ENCODE data around the gene C10orf95.

C10orf95 gene

GRCh38 chr10:102434394-102435132 is 16.8 kb downstream of the C10orf95 start:
- DNase-seq (ENCODE audit: low read depth), result peak; percentile 60

DNA sequence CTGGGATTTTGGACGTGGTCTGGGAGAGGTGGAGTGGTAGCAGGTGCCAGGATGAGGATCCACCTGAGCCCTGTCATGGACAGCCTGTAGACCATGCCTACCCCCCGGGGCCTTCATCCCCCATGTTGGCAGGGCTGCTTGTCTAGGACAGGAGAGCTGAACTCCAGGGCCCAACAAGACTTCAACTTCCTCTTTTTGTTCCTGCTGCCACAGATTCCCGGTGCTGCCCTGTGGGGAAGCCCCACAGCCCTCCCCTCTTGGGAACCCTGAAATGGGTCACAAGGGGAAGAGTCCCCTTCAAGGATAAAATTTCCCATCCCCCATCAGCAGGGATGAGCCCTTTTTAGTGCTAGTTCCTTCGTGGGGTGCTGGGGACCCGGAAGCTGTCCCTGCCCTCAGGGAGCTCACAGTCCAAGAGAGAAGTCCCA is 17.7 kb downstream of the C10orf95 start:
- no peak for DNase-seq (ENCODE audit: low read depth)

GRCh38 chr10:102432162-102432950 is 19.0 kb downstream of the C10orf95 start, which contains the start of gene CUEDC2:
TSS of gene CUEDC2 (minus strand) at chr10:102432574. CDS start at chr10:102425188, 7,386 bp downstream.
- DNase-seq (ENCODE audit: low read depth), result peak; percentile 97

- DNase-seq (ENCODE audit: low read depth), result peak; percentile 66
These were observed 19.8 kb downstream of the C10orf95 start for GRCh38 chr10:102431452-102432124.

- DNase-seq (ENCODE audit: low read depth), result no peak
These were observed 21.9 kb downstream of the C10orf95 start for GRCh38 chr10:102429468-102429867.

DNA sequence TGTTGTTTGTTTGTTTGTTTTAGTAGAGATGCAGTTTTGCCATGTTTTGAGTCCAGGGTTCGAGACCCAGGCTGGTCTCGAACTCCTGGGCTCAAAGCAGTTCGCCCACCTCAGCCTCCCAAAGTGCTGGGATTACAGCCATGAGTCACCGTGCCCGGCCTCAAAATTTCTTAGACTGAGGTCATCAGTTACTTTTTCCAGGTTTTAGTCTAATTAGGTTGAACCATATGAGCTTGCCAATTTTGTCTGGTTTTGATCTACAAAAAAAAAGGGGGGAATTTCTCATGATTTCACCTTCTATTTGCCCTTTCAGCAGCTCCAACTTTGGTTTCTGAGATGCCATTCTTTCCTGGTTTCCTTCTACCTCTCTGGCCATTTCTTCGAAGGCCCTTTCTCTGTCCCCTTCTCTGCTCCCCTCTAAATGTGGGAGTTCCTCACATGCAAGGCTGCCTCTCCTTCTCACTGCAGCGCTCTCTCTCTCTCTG is 24.5 kb downstream of the C10orf95 start:
- DNase-seq (ENCODE audit: low read depth), result no peak

DNA sequence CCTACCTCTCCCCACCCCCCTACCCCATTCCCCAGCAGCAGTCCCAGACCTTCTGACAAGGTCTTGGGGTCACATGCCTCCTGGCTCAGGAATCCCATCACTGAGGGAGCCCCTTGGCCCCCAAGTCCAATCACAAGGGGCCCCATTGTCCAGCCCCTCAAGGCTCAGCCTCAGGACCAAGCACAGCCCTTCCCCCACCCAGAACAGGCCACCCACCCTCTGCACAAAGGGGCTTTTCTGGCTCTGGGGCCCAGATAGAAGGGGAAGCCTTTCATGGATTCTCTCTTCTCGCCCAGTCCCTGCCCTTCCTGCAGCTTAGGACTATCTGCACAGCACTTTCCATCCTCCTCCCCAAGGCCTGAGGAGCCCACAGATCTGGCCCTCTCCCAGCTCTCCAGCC is 25.9 kb downstream of the C10orf95 start:
- DNase-seq (ENCODE audit: low read depth), result no peak

DNA sequence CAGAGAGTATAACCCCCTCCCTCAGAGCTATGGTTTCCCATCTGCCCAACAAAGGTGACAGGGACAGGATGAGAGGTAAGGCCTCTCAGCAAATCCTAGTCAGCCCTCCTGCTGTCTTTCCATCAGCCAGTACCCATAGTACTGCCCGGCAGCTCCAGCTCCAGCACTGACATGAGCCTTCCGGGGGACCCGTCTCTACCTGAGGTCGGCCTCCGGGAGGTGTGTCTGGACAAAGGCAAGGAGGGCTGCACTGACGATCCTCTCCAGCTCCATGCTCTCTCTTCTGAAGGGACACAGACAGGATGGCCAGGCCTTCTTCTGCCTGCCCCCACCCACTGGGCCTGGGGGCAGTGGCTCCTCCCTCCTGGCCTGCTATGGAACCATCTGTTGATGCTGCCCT is 26.4 kb downstream of the C10orf95 start:
- DNase-seq (ENCODE audit: low read depth), result no peak

- no peak for DNase-seq (ENCODE audit: low read depth)
These were observed 27.2 kb downstream of the C10orf95 start for GRCh38 chr10:102424145-102424544.

DNA sequence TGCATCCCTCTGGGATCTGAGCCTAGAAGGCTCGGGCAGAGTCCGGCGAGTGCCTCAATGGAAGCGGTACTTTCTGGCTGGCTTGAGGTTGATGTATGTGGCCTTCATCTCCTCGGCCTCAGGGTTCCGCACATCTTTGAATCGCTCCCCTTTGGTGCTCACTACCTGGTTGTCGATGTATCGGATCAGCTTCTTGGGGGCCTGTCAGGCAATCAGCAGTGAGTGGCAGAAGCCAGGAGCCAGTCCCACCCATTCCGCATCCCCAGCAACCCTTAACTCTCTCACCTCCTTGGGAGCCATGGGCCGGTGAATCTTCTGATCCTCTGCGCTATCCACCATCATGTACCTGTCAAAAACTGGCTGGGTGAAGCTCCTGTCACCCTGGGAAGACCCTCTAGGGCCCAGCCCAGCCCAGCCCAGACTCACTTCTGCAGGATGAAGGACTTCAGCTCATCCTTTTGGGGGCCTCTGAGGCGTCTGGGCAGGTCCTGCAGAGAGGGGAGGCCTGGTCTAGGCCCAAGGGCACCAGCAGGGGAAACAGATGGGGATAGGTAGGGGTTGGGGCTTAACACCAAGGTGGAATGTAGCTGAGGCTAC is 27.9 kb downstream of the C10orf95 start:
- no peak for DNase-seq (ENCODE audit: low read depth)

- DNase-seq (ENCODE audit: low read depth), result peak; percentile 69
These were observed 28.7 kb downstream of the C10orf95 start for GRCh38 chr10:102422545-102423129.

DNA sequence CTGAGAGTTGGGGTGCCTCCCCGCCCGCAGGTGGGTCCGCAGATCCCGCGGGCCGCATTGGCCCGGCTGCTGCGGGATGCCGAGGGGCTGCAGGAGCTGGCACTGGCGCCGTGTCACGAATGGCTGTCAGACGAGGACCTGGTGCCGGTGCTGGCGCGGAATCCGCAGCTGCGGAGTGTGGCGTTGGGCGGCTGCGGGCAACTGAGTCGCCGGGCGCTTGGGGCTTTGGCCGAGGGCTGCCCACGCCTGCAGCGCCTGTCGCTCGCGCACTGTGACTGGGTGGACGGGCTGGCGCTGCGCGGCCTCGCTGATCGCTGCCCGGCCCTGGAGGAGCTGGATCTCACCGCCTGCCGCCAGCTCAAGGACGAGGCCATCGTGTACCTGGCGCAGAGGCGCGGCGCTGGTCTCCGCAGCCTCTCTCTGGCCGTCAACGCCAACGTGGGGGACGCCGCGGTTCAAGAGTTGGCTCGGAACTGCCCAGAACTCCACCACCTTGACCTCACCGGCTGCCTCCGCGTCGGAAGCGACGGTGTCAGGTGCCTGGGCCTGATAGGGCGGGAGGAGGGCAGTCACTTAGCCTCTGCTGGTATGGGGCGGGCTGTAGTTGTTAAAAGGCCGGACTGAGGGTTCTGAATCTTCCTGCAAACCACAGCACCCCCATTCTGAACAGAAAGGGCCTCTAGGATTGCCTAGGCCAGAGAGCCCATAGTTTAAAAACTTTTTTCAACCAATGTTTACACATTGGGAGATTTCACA is 29.4 kb downstream of the C10orf95 start:
- DNase-seq (ENCODE audit: low read depth), result no peak

GRCh38 chr10:102421507-102421756 is 29.9 kb downstream of the C10orf95 start:
- no peak for DNase-seq (ENCODE audit: low read depth)

GRCh38 chr10:102420714-102421506 is 30.4 kb downstream of the C10orf95 start, which contains the start of gene FBXL15:
TSS of gene FBXL15 (plus strand) at chr10:102420836. CDS start at chr10:102421130, 294 bp downstream.
- peak; percentile 95 for DNase-seq (ENCODE audit: low read depth)

GRCh38 chr10:102420181-102420713 is 31.1 kb downstream of the C10orf95 start:
- no peak for DNase-seq (ENCODE audit: low read depth)

- no peak for DNase-seq (ENCODE audit: low read depth)
These were observed 31.8 kb downstream of the C10orf95 start for GRCh38 chr10:102419269-102420180.

GRCh38 chr10:102418622-102419268 is 32.6 kb downstream of the C10orf95 start, which contains the start of gene PSD:
TSS of gene PSD (minus strand) at chr10:102418785. CDS start at chr10:102417038, 1,747 bp downstream.
- DNase-seq (ENCODE audit: low read depth), result no peak

DNA sequence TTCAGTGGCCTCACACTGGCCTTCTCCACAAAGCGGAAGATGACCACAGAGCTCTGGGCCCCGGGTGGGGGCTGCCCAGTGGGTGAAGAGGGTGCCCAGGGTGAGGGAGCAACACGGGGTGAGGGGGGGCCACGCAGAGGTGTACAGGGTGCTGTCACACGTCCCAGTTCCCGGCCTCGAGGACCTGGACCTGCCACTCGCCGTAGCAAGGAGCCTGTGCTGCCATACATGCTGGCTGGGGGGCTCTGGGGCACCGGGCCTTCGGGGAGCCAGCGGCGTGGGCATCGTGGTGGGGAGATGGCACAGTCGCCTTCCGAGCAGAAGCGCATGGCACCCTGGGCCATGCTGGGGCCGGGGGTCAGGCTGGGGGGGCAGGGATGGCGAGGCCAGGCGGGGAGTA is 34.6 kb downstream of the C10orf95 start:
- DNase-seq (ENCODE audit: low read depth), result no peak
